GM12864 (cell line): Measurements from ENCODE around the gene GFOD2.

Experiments
- DNase-seq: peaks from one replicate; pipeline ENCODE4 v3.0.0-alpha.2; 2011; ENCODE audit warnings: low read depth
- H3K4me3 ChIP-seq: 2 replicates; pipeline ENCODE4 v1.5.1; 2011; ENCODE audit warnings: mild to moderate bottlenecking, low read depth, low read length, control low read depth
- CTCF ChIP-seq: IDR thresholded peaks from 2 replicates; pipeline ENCODE4 v1.5.1; 2011; ENCODE audit warnings: low read depth, mild to moderate bottlenecking, moderate library complexity, low read length, control low read depth, inconsistent platforms; ENCODE audit errors: missing control alignments

GFOD2 gene

GRCh38 chr16:67719048-67719777 is at the start of gene GFOD2:
GFOD2 (minus strand) TSS chr16:67719316; CDS start chr16:67685715, 33,601 bp downstream.
- peak within 1 kb of the TSS; percentile 73 for H3K4me3 ChIP-seq
- no peak for TF ChIP-seq CTCF
- DNase-seq: peak; percentile 74

GRCh38 chr16:67767953-67768352 is 48.8 kb upstream of the GFOD2 start:
- no peak for TF ChIP-seq CTCF
- no peak overlapping the region for H3K4me3 ChIP-seq
- no peak for DNase-seq

GRCh38 chr16:67766291-67766690 is 47.2 kb upstream of the GFOD2 start:
- TF ChIP-seq CTCF: no peak
- no peak for DNase-seq
- no peak overlapping the region for H3K4me3 ChIP-seq

GRCh38 chr16:67764158-67764667 is 45.1 kb upstream of the GFOD2 start:
- no peak for TF ChIP-seq CTCF
- no peak for DNase-seq
- no peak overlapping the region for H3K4me3 ChIP-seq

- TF ChIP-seq CTCF: no peak
- no peak overlapping the region for H3K4me3 ChIP-seq
- no peak for DNase-seq
Observed at GRCh38 chr16:67763066-67763465, 44.0 kb upstream of the GFOD2 start.

GRCh38 chr16:67762385-67762784 is 43.3 kb upstream of the GFOD2 start:
- TF ChIP-seq CTCF: no peak
- no peak overlapping the region for H3K4me3 ChIP-seq
- DNase-seq: no peak

- no peak for DNase-seq
- H3K4me3 ChIP-seq: no peak overlapping the region
- no peak for TF ChIP-seq CTCF
Observed at GRCh38 chr16:67761924-67762323, 42.8 kb upstream of the GFOD2 start.
